GM21390 (cell line): ENCODE data around the gene ASAP3.
"Not testable (repeated sequence)": the region's sequence is repeated elsewhere in the genome, so short reads cannot be mapped to it uniquely, and the experiment has no call there.

Experiments
- ATAC-seq: cut with Tn5 transposase; IDR thresholded peaks from one replicate; pipeline ENCODE4 v1.9.1; 2021; ENCODE audit not compliant: unreplicated experiment

ASAP3 gene

GRCh38 chr1:23515905-23516304 is 31.9 kb upstream of the ASAP3 start:
- ATAC-seq = no peak

GRCh38 chr1:23514111-23514679 is 30.2 kb upstream of the ASAP3 start:
- ATAC-seq = no peak

DNA sequence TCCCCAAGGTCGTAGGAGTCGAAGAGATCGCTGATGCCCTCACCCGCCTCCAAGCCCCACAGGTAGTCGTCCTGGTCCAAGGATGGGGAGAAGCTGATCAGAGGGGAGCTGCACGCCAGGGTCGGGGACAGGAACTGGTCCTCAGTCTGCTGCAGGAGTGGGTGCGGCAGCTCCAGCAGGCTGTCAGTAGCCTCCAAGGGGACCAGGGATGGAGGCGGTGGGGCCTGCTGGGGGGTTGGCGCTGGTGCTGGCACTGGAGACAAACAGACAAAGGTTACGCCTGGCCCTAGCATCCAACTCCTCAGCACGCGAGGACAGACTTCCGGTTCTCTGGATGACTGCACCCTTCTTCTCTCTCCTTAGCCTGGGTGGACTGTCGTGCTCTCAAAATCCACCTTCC is 25.9 kb upstream of the ASAP3 start:
- no peak for ATAC-seq

DNA sequence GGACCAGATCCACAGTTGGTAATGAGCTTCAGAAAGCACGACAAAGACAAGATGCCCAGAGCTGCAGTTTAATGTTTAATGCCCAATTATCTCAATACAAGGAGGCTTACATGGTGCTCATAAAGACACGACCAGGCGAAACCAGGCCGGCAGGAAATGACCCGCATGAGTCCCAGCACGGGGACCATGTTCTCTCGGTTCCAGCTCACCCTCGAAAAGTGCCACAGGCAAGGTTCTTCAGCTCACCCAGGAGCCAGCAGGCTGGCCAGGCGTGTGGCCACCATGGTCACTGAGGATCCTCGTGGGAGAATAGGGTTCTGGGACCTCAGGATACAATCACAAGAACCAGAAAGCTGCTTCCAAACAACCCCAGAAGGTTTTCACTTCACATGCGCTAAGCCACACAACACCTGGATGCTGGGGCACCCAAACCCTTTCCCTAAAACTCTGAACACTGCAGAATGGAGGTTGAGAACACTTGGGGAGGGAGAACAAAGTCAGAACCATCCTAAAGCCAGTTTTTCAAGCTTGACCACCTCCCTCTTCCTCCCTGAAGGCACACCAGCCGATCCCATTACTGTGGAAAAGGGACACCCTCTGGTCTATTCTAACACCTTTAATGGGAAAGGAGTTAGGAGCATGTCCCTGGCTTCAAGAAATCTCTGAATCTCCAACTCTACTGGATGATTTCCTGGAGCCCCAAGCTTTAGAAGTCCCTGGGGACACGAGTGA is 22.6 kb upstream of the ASAP3 start:
- ATAC-seq = no peak

DNA sequence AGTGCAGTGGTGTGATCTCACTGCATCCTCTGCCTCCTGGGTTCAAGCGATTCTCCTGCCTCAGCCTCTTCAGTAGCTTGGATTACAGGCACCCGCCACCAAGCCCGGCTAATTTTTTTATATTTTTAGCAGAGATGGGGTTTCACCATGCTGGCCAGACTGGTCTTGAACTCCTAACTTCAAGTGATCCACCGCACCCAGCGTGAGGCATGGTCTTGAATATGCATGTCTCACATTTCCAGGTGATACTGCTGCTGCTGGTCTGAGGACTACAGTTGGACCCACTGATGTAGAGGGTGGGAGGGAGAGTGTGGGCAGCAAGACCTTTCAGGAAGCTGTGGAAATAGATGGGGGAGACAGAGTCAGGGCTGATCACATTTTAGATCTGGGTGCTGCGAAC is 21.9 kb upstream of the ASAP3 start:
- ATAC-seq = no peak

- not testable (repeated sequence) for ATAC-seq
These were observed 20.2 kb upstream of the ASAP3 start for GRCh38 chr1:23504156-23504555.

- no peak for ATAC-seq
These were observed 19.0 kb upstream of the ASAP3 start for GRCh38 chr1:23502951-23503350.

DNA sequence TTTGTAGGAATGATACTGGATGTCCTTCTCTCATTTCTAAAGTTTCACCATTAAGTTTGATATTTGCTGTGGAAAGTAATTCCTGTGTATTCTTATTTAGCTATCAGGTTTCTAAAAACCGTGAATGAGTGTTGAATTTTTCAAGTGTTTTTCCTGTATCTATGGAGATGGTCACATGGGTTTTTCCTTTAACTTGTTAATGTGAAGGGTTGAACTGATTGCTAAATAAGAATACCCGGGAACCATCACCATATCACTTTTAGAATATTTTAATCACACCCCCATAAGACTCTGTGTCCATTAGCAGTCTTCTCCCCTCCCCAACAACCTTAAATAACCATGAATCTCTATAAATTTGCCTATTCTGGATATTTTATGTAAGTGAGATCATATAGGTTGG is 16.5 kb upstream of the ASAP3 start:
- ATAC-seq = no peak

- no peak for ATAC-seq
These were observed 13.9 kb upstream of the ASAP3 start for GRCh38 chr1:23497777-23498439.

GRCh38 chr1:23496490-23497181 is 12.7 kb upstream of the ASAP3 start:
- ATAC-seq = no peak

DNA sequence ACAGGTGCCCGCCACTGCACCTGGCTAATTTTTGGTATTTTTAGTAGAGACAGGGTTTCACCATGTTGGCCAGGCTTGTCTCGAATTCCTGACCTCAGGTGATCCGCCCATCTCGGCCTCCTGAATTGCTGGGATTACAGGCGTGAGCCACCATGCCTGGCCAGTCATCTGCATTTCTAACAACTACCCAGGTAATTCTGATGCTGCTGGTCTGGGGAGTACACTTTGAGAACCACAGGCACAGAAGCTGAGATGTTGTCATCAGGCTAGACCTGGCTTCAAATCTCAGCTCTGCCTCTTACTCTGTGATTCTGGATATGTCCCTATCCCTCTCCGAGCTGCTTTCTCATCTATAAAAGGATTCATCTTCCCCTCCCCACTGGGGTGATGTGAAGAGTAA is 10.9 kb upstream of the ASAP3 start:
- not testable (repeated sequence) for ATAC-seq

- ATAC-seq = not testable (repeated sequence)
These were observed 8.8 kb upstream of the ASAP3 start for GRCh38 chr1:23492776-23493175.

- ATAC-seq = no peak
These were observed 8.2 kb upstream of the ASAP3 start for GRCh38 chr1:23492132-23492720.

DNA sequence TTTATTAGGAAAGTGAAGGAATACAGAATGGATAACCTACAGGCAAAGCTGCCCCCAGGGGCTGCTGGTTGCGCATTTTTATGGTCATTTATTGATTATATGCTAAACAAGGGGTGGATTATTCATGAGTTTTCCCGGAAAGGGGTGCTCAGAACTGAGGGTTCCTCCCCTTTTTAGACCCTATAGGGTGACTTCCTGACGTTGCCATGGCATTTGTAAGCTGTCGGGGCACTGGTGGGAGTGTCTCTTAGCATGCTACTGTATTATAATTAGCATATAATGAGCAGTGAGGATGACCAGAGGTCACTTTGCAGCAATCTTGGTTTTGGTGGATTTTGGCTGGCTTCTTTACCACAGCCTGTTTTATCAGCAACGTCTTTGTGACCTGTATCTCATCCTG is 5.9 kb upstream of the ASAP3 start:
- no peak for ATAC-seq

GRCh38 chr1:23485002-23485332 is 988 bp upstream of the ASAP3 start:
- ATAC-seq = no peak

GRCh38 chr1:23484253-23485001 is 448 bp upstream of the ASAP3 start:
- peak; percentile 70 for ATAC-seq

DNA sequence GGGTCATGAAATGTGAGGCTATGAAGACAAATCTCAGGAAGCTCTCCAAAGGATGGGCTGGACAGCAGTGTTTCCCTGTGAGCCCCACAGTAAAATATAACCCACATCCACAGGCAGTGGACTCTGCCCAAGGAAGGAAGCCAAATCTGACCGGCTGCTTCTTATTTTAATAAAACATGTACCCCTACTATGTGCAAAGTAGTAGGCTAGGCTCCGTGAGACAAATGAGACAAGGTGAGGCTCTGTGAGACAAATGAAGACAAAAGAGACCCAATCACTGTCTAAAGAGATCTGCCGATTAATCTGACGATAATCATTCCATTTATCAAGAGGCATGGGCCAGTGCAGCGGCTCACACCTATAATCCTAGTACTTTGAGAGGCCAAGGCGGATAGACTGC is 2.1 kb downstream of the ASAP3 start:
- ATAC-seq = no peak

GRCh38 chr1:23481026-23481597 is 2.9 kb downstream of the ASAP3 start:
- ATAC-seq = no peak

- no peak for ATAC-seq
These were observed 3.6 kb downstream of the ASAP3 start for GRCh38 chr1:23480187-23481025.

DNA sequence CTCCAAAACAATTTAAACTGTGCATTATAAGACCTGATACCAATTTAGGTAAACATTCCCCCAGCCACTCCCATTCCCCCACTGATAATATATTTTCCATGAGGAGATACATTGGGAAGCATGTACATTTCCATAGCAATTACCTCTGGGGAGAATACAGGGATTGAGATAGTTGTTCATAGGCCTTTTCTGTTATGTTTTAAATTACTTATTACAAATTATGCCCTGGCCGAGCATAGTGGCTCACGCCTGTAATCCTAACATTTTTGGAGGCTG is 4.4 kb downstream of the ASAP3 start:
- no peak for ATAC-seq
